Brain pericyte (primary cell): ENCODE measurements around the gene CCDC188.

Source experiments
- DNase-seq: peaks from one replicate; pipeline ENCODE4 v3.0.0-alpha.2; 2012; ENCODE audit warnings: low read depth, low spot score

CCDC188 gene

GRCh38 chr22:20150381-20151275 is at the start of gene CCDC188:
Gene CCDC188 (minus strand): TSS chr22:20151055. CDS start chr22:20150986, 69 bp downstream.
- DNase-seq, result no peak

DNA sequence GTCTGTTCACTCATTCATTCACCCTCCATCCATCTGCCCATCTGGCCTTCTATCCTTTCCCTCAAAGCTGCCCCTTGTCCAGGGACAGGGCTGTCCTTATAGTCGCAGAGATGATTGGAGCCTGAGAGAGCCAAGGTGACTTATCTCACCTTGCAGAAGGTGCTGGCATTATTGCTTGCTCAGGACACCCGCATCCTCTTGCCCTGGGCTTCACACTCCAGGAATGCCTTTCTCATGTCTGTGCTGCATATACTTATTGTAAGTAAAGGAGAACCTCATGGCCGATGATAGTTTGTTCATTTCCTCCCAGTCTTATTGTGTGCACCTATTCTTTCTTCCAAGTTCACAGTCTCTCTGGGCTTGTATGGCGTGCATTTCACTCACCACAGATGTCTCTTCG is 49.1 kb upstream of the CCDC188 start:
- no peak for DNase-seq

GRCh38 chr22:20199413-20199842 is 48.6 kb upstream of the CCDC188 start:
- no peak for DNase-seq

DNA sequence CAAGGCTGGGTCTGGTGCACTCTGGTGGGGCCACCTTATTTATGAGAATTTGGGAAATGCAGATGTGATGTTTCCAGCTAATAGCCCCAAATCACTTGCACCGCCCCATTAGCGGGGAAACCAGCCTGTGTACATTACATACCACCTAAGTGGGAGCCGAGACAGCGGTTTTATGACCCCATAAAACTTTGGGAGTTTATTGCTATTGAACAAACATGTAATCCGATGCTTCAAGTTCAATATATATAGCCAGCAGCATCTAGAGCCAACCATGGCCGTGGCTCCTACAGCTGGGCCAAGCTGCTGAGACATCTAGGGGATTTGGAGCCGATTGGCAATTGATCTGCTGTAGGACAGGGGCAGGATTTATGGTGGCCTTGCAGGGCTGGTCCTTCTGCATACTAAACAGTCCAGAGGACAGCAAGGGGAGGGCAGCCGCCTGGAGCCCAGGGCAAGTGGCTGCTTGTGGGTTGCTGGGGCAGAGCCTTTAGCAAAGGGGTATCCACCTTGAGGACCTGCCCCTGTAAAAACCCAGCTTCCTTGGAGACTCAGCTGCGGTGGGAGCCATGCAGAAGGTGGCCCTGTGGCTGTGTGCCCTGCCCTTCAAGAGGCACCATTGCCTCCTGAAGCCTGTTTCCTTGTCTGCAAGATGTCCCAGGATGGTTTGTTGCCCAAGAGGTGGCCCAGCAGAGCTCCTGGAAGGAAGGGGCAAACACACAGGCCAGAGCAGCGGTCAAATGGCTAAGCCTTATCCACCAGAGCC is 47.9 kb upstream of the CCDC188 start:
- no peak for DNase-seq

DNA sequence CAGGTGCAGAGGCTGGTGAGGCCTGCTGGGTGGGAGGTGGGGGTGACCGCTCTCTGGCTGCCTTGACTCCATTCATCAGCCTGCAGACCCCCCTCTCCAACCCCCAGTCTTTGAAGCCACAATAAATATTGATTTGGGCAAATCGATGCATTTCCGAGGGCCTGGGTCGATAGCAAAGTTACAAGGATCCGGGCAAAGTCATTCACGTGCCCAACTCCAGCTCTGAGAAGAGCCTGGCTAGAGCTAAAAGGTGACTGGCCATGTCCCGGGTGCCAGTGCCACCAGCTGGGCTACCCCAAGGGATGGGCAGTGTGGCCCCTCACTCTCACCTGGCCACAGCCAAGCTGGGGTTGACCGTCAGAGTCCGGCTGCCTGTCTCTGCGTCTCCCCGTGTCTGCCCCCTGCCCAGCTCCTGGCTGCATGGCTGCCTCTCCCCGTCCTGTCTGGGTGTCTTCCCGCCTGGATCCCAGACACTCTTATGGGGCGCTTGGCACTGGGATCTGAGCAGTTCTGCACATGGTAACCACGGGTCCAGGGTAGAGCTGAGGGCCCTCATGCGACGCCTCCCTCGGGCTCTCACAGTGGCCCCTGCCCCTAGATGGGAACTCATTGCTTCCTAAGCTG is 46.7 kb upstream of the CCDC188 start:
- no peak for DNase-seq

- no peak for DNase-seq
Observed at GRCh38 chr22:20196094-20196842, 45.4 kb upstream of the CCDC188 start.

DNA sequence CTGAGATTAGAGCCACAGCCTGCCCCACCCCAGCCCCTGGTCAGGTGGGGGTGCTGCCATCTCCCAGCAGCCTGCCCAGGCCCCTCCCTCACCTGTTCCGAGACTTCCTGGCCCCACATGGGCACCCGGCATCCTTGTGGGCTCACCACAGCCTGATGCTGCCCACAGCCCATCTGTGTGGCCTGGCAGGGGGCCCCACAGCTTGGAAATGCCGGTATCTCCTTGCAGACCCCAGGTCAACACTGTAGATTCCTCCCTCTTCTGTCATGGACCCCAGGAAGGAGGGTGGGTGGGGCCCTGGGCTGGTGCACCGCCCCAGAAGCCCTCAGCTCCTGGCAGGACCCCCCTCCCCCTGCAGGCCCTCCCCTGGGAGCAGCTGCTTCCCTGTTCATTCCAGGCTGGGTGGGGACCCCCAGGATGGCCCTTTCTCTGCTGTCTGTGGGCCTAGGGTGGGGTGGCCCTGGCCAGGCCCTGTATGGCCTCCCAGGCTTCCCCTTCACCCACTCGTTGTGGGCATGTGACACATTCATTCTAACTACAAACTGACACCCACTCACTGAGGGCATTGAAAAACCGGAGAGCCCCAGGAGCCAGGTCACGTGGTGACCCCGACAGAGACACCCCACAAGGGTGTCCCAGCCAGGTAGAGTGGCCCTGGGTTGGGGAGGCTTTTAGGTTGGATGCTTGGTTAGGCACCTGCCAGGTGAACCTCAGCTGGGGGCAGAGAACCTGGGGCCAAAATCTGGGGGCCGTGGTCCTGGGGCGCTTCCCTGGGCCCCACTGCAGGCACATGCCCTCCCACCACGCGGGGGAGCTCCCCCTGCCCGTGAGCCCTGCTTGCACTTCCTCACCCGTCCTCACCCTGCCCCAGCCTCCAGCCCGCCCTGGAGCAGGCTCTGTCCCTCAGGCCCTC is 44.1 kb upstream of the CCDC188 start:
- DNase-seq, result no peak

DNA sequence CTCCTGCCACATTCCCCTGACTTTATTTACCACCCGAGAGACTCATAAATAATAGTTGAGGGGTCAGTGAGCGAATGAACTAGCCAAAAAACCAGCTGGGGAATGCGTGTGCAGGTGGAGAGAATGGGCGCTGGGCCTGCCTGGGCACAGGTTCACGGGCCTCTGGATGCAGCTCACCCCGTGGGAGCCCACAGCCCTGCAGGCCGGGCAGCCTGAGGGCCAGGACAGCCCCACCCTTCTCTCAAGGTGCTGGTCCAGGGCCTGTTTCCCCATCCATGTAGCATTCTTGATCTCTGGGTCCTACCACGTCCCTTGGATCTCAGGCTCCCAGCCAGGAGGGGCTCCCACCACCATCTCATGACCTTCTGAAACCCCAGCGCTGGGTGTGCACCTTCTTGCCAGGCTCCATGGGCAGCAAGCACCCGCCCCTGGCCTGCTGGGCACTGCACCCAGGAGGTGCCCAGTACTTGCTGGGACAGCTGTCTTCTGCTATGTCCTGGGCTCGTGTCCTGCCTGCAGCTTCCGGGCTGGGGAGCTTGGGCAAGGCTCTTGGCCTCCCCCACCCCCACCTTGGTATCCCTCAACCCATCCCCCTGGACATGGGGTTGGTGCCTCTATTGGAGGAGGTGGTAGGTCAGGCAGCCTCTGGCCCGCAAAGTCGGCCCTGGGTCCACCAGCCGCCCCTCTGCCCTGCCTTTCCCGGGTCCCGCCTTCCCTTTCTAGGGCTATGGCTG is 43.1 kb upstream of the CCDC188 start:
- no peak for DNase-seq

GRCh38 chr22:20192972-20193760 is 42.3 kb upstream of the CCDC188 start:
- DNase-seq, result no peak

GRCh38 chr22:20192293-20192971 is 41.6 kb upstream of the CCDC188 start:
- no peak for DNase-seq

- no peak for DNase-seq
Observed at GRCh38 chr22:20191803-20192202, 40.9 kb upstream of the CCDC188 start.

DNA sequence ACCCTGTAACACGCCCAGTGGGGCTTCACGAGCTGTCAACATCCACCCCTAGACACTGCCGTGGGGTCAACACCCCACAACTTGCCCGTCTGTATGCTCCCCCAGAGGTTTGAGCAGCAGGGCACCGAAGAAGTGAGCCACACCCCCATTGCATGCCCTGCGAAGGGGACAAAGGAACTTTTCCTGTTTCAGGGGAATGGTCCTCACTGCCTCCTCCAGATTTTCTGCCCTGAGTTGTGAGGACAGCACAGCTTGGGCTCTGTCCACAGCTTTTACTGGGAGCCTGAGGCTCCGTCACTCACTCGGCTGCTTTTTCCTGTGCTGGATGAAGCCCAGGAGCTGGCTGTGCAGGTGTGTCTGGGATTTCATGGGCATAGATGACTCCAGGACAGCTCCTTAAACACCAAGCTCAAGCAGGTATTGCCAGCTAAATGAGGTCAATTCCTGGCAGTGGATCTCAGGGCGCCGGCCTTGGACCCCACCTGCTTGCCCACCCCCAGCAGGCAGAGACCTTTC is 40.2 kb upstream of the CCDC188 start:
- DNase-seq, result no peak

- DNase-seq, result no peak
Observed at GRCh38 chr22:20188567-20188877, 37.7 kb upstream of the CCDC188 start.

DNA sequence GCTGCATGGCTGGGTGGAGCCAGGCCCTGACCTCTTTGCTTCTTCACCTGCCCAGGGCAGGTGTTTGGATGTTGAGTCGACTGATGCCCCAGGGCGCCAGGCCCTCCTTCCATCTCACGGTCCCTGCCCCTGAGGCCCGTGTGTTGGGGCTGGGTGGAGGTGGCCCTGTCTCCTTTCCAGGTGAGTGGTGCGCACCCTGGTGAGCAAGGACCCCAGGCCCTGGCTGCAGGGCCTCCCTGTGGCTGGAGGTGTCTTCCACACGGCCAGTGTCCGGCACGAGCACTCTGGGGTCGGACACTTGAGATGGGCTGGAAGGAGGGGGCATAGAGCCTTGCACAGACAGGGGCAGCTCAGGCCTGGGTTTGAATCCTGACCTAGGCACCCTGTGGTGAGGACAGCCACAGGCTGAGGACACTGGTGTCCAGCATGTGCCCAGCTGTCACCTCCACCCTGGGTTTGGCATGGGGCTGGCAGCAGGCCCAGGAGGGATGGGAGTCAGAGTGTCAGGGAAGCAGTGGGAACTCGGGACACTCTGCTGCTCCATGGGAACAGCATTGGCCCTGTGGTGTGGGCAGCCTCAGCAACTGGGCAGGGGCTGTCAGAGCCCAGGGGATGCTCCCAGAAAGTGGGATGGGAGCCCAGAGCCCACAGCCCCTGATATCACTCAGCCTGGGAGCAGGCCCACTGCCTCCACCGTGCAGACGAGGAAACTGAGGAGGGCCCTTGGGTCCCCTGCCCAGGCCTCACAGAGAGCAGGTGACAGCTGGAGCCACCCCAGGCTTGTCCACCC is 37.1 kb upstream of the CCDC188 start:
- DNase-seq, result no peak

- DNase-seq, result no peak
Observed at GRCh38 chr22:20186871-20187546, 36.2 kb upstream of the CCDC188 start.

DNA sequence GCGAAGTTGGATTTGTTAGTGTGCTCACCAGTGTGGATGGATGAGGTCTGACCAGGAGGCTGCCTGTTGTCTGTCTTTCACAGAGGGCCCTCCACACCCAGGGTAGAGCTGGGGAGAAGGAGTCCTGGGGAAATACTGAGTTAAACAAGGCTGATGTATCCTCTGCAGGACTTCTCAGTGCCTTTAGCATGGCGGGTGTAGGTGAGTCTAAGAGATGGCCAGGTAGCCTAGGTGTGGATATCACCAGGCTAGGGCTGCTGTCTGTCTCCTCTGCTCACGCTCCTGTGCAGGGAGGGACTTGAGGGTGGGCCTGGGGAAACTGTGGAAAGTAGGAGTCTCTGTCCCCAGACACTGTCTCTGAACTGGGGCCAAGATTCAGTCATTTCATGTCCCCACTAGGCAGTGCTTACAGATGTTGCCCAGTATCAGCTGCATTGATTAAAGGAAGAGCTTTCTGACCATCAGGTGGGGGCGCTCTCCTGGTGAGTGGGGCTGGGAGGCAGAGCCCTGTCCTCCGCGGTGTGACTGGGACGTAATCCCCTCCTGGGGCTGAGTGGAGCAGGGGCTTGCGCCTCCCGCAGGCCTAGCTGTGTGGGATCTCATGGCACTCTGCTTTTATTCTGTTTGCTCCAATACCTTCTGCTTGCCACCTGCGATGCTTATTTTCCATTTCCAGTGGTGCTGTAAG is 35.5 kb upstream of the CCDC188 start:
- DNase-seq, result no peak
